GM19239 (cell line): ENCODE results near the gene DAAM2.

ENCODE experiments used
- DNase-seq: peaks from one replicate; pipeline ENCODE4 v3.0.0; 2011; ENCODE audit warnings: low spot score; ENCODE audit not compliant: insufficient read length
- FAIRE-seq: peaks from 2 replicates; lab custom pipeline; 2011; peaks lifted over from hg19 to GRCh38; lab: Jason Lieb, UNC

DAAM2 gene

GRCh38 chr6:39902786-39903465 is 110.8 kb downstream of the DAAM2 start:
- DNase-seq: no peak
- no peak for FAIRE-seq

DNA sequence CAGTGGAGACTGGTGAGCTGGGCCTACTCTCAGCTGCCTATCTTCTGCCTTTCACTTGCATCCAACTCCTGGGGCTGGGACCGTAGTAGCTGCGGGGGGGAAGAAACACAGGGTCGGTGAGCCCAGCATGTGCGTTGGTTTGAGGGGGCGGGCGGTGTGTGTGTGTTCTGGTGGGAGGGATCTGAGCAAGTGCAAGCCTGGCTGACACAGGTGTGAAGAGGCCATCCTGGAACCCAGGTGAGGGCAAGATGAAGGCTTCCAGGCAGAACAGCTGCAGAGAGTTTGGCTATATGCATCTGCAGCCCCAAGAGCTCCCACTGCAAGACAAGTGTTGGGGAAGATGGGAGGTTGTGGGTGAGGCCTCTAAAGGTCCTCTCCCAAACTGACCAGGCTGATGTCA is 111.5 kb downstream of the DAAM2 start:
- no peak for DNase-seq
- no peak for FAIRE-seq

DNA sequence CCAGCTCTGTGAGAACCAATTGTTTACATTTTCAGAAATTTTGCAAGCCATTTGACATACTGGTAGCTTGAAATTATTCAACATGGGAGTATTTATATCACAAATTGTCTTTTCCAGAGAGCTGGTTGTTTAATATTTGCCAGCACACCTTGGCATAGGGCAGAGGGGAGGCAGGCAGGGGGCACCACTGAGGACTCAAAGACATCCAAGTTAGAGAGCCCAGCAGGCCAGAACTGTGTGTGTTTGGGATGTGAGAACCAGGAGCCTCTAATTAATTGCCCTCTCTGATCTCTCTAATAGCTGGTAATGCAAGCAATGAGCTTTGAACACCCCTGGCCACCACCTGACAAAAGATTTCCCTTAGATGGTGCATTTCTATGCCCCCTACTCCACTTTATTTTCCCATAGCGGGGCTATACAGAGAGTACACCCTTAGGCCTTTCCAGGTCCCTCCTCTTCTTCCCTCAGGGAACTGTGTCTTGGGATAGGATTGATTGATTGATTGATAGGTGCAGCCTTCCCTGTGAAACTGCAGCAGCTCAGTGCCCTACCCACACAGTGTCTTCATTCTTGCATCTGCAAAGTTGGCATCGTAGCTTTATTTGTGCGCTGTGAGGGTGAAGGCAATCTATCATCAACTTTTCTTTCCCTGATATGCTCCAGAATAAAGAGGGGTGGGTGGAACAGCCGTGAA is 112.9 kb downstream of the DAAM2 start:
- no peak for DNase-seq
- FAIRE-seq: no peak

- DNase-seq (no peak), FAIRE-seq (no peak)
Measured at GRCh38 chr6:39905640-39905975, 113.4 kb downstream of the DAAM2 start.

DNA sequence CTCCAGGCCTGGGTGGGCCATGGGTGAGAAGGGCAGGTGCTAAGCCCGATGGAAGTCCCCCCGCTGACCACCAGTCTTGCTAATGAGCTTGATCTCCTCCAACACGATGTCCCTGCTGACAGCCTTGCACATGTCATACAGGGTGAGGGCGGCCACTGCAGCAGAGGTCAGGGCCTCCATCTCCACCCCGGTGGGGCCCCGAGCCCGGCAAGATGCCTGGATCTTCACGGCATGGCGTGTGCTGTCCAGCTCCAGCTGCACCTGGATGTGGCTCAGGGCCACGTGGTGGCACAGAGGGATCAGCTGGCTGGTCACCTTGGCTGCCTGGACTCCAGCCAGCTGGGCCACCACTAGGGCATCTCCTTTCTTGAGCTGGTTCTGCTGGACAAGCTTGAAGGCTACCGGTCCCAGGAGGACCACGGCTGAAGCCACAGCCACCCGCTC is 114.2 kb downstream of the DAAM2 start:
- FAIRE-seq (no peak), DNase-seq (no peak)

- FAIRE-seq: no peak
- no peak for DNase-seq
Measured at GRCh38 chr6:39907871-39908575, 115.8 kb downstream of the DAAM2 start.

DNA sequence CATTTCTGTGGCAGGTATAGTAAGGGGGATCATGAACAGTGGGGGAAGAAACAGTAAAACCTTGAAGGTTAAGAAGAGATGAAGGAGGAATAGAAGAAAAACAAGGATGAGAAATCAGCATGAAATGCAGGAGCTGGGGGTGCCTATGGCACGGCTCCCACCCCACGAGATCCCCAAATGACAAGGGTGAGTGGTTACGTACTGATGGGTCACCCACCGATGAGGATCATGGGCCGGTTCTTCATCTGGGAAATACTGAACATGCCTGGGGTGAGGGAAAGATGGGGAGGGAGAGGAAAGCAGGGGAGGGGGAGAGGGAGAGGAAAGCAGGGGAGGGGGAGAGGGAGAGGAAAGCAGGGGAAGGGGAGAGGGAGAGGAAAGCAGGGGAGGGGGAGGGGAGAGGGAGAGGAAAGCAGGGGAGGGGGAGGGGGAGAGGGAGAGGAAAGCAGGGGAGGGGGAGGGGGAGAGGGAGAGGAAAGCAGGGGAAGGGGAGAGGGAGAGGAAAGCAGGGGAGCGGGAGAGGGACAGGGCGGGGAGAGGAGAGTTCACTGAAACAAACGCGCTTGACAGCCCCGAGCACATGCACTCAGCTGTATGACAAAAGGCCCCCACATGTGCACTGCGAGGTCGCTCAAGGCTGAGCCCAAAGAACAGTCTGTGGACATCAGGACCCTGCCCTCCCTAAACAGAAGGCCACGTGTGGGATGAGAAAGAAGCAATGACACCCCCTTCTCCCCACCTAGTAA is 116.8 kb downstream of the DAAM2 start:
- FAIRE-seq (no peak), DNase-seq (no peak)

DNA sequence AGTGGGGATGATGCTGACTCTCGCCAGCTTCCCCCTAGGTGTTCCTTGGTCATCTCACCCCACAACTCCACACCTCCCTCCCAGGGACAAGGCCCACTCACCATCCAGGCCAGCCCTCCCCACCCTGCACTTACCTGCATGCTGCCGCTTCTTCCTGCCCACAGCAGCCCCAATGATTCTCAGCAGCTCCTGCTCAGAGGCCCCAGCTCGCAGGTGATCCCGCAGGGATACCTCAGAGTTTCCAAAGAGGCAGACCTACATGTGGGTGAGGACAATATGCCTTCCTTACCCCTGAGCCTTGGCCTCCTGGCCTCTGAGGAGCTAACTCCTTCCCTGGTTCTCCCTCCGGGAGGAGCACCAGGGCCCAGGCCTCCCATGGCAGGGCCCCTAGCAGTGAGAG is 117.5 kb downstream of the DAAM2 start:
- DNase-seq (no peak), FAIRE-seq (no peak)

DNA sequence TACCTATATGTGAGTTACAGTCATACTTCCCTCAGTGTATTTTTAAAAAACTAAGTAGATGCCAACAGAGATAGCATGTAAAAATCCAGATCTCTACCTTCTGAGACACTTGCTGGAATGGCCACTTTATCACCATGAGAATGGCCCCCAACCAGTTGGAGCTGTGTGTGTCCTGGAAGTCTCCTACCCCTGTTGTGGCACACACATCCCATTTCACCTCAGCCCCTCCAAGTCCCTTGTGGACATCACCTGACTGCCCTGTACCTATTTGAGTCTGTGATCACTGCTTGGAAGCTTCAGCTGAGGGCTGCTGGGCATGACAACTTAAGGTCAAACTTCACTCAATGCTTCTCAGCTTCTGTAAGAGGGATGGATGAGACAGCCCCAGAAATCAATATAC is 118.0 kb downstream of the DAAM2 start:
- FAIRE-seq: no peak
- no peak for DNase-seq

GRCh38 chr6:39910744-39911143 is 118.6 kb downstream of the DAAM2 start:
- FAIRE-seq (no peak), DNase-seq (no peak)

- no peak for DNase-seq
- no peak for FAIRE-seq
Measured at GRCh38 chr6:39911513-39912125, 119.4 kb downstream of the DAAM2 start.

GRCh38 chr6:39912446-39912845 is 120.3 kb downstream of the DAAM2 start:
- DNase-seq (no peak), FAIRE-seq (no peak)

DNA sequence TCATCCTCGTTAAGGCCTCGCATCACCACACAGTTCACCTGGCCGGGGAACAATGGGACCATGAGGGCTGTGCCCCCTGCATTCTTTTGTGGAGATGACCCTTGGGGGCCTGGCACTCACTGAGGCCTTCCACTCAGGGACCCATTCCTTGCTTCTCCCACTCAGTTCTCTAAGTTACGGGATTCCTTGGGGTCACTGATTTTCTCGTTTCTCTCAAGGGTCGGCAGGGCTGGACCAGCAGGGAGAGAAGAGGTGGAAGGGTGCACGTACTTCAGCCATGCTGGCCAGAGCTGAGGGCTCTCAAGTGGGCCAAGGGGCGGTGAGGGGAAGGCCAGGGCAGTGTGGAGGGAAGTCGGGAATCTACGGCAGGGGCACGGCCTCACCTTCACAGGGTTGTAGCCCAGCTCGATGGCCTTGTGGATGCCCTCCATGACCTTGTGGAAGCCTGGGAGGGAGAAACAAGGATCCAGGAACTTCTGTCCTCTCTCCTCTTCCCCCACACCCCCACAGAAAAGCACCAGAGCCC is 121.3 kb downstream of the DAAM2 start:
- FAIRE-seq (no peak), DNase-seq (no peak)

- FAIRE-seq: no peak
- no peak for DNase-seq
Measured at GRCh38 chr6:39914239-39914638, 122.1 kb downstream of the DAAM2 start.

GRCh38 chr6:39915866-39916265 is 123.7 kb downstream of the DAAM2 start:
- FAIRE-seq: no peak
- DNase-seq: no peak

- DNase-seq (no peak), FAIRE-seq (no peak)
Measured at GRCh38 chr6:39917329-39917728, 125.2 kb downstream of the DAAM2 start.

GRCh38 chr6:39917981-39918380 is 125.8 kb downstream of the DAAM2 start:
- FAIRE-seq (no peak), DNase-seq (no peak)

GRCh38 chr6:39918831-39919230 is 126.7 kb downstream of the DAAM2 start:
- DNase-seq: no peak
- FAIRE-seq: no peak

- DNase-seq (no peak), FAIRE-seq (no peak)
Measured at GRCh38 chr6:39920157-39920556, 128.0 kb downstream of the DAAM2 start.

GRCh38 chr6:39922821-39923220 is 130.6 kb downstream of the DAAM2 start:
- DNase-seq (no peak), FAIRE-seq (no peak)
